Measurements from ENCODE around the gene DNAH8.
"Not testable (repeated sequence)": the region's sequence is repeated elsewhere in the genome, so short reads cannot be mapped to it uniquely, and the experiment has no call there.

Gene DNAH8

DNA sequence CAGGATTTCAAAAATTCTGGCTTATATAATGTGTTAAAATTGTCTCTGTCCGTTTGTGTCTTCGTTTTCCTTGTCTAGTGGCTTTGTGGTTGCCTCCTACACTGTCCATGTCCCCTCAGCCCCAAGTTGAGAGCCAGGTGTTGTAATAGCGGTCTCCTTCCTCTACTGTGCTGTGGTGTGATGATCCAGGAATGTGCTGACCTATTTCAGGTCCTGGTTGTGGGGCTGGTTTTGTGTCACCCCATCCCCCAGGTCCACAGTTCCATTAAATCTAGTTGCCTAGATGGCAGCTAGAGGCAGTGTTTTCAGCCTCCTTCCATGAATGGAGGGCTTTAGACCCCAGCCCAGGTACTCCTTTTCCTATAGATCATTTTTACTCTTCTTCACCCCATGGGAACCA lies 128.7 kb downstream of the DNAH8 start:
- no peak for DNase-seq (ENCODE audit: low spot score)

DNA sequence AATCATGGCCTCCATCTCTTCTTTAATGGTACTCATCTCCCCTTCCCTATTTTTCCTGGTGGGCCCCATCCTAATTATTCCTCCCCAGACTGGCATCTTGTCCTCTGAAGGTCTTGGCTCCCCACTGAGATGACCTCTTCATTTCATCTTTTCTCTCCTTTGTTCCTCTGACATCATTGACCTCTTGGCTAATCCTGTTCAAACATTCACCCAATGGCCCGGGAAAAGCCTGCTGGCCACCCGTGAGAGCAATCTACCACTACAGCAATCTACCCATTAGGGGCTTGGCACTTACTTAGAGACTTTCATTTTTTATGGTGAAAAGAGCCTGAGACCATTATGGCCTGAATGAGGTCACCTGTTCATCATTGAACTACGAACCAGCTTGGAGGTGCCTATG lies 130.8 kb downstream of the DNAH8 start:
- DNase-seq (ENCODE audit: low spot score) = no peak

DNA sequence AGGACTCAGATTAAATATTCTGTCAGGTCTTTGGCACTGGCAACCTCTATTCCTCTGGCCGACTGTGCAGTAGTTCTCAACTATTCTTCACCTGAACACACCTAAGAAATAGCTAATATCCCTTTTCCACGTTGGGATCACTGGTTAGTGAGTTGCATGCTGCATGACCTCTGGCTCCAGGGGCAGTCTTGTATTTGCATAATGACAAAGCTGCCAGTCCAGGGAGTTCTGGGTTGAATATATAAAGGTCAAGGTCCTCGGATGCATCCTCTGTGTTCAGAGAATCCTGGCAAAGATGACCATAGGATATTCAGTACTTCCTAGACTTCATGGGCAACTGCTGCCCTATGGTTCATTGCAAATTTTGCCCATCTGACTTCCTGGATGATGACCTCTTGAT lies 131.2 kb downstream of the DNAH8 start:
- DNase-seq (ENCODE audit: low spot score) = no peak

DNA sequence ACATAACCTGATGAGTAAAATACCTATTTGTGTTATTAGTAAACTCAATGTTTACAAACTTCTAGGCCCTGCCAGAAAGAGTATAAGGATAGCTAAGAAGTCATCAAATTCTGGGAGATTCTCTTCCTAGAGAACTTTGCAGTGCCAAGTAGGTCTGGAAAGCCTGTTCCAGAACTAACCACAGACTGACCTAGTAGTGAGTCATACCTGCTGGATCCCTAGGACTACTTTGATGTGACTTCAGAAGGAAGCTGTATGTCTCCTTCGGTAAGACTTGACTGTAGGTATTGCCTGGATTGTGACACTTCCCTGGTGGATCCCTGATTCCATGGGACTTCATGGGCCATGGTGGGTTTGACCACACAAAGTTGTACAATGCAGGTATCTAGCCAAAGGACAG lies 131.7 kb downstream of the DNAH8 start:
- DNase-seq (ENCODE audit: low spot score) = no peak

DNA sequence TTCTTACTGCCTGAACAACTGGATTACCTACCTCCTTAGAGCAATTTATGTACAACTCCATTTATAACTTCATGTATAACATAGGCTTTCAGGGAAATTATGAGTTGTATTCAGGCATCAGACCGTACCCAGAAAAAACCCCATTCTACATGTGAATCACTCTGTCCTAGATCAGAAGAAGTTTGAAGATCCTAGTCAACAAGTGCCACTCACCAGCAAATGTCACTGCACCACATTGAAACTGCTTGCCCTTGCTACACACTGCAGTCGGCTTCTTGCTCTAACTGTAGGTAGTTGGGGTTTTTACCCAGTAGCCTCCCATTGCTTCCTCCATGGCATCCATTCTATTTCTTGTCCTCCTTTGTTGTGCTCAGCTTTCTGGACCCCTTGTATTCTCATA lies 132.4 kb downstream of the DNAH8 start:
- no peak for DNase-seq (ENCODE audit: low spot score)

DNA sequence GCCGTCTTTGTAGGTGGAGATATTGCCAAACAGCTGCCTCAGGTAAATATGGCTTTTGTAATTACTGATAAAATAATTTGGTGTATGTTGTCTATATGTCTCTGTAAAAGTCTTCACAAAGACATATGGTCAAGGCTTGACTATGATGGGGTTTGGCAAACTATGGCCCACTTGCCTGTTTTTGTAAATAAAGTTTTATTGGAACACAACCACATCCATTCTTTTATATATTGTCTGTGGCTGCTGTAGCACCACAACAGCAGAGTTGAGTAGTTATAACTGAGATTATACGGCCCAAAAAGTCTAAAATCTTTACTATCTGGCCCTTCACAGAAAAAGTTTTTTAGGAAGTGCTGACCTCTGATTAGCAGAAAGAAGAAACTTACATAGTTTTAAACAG lies 133.6 kb downstream of the DNAH8 start:
- no peak for DNase-seq (ENCODE audit: low spot score)

DNA sequence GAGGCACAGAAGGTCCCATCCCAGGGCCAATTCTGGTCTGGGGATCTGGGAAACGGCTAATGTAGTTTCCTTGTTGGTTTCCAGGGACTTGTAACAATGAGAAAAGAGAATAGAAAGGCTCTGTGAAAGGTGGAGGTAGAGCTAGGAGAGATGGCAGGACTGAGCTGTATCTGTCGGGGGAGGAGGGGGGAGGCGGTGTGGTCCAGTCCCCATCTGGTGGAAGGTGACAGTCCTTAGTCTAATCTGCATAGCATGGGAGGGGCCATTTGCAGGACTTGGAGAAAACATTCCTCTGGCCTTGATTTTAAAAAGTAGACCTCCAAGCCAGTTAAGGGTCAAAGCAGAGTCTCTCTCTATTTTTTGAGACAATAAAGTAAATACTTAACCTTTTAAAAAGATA lies 137.1 kb downstream of the DNAH8 start:
- DNase-seq (ENCODE audit: low spot score) = no peak

DNA sequence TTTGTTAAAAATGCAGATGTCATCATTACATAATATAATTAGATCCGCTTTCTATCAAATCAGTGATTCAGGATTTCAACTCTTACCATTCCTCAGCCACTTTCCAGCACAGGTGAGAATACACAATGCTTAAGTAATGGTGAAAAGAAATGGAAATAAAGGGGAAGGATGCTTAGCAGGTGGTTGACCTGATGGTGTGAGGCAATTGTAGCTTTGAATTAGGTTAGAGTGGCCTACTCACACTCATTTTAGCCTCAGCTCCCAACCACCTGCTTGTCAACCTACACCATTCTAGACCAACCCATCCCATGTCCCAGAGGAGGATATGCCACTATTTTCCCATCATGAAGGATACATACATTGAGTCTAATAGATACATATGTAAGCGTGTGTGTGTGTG lies 138.1 kb downstream of the DNAH8 start:
- no peak for DNase-seq (ENCODE audit: low spot score)

DNA sequence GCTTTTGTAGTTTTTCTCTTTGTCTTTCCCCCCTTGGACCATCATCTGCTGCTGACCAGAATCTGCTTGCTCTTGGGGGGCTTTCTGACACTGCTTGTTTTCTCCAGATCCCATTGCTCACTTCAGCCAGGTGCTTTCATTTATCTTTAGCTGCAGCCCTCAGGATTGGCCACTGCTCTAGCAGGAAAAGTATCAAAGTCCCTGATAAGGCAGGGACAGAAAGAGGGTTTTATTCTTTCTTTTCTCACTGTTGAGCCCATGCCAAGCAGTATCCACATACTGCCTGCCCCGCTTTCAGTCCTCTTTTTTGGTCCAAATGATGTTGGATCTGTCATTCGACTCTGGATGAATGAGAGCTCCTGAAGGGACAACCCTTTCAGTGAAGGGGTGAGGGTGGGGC lies 141.4 kb downstream of the DNAH8 start:
- no peak for DNase-seq (ENCODE audit: low spot score)

DNA sequence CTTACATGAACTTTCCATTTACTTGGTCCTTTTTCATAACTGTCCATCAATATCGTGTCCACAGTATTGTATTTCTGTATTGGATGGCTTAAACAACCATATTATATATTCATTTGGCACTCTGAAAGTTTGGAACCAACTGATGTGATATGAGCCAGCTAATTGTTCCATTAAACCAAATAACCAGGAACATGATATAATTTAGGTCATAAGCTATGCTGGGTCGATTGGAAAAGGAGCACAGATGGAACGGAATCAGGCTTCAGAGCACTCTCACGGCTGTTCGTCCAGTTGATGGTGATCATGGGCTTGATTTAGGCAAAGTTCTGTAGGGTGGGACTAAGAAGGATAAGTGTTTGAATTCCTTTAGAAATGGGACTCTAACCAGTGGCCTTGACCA lies 142.7 kb downstream of the DNAH8 start:
- DNase-seq (ENCODE audit: low spot score) = no peak

DNA sequence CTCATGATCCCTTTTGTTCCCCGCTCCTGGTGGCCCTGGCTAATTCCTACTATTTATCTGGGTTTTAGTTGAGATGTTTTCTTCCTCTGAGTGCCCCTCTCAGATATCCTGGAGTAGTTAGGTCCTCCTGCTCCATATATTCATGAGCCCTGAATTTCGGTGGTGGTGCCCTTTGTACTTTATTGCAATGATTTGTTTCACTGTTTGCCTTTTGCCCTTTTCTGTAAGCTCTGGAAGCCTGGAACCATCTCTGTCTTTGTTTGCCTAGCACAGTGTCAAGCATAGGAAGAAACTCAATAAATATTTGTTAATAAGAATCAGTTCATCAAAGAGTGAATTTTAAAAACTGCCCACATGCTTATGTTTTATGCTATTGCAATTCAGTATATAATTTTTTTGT lies 144.9 kb downstream of the DNAH8 start:
- no peak for DNase-seq (ENCODE audit: low spot score)

DNA sequence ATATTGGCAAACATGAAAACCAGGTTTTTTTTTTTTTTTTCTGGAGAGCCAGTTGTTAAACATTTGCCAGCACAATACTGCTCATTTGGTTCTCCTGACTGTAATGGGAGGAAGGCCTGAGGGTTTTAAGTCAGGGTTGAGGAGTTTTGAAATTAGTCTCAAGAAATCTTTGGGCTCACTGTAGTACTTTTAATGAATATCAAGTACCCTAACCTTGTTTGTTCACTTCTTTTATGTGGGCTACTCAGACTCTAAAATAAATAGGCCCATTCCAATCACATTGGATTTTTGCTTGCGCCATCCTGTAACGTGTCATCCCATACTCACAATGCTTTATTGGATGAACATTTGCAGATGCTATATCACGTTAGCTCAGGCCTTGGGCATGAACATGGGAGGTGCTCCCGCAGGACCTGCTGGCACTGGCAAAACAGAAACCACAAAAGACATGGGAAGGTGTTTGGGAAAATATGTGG lies 146.9 kb downstream of the DNAH8 start:
- DNase-seq (ENCODE audit: low spot score) = no peak

DNA sequence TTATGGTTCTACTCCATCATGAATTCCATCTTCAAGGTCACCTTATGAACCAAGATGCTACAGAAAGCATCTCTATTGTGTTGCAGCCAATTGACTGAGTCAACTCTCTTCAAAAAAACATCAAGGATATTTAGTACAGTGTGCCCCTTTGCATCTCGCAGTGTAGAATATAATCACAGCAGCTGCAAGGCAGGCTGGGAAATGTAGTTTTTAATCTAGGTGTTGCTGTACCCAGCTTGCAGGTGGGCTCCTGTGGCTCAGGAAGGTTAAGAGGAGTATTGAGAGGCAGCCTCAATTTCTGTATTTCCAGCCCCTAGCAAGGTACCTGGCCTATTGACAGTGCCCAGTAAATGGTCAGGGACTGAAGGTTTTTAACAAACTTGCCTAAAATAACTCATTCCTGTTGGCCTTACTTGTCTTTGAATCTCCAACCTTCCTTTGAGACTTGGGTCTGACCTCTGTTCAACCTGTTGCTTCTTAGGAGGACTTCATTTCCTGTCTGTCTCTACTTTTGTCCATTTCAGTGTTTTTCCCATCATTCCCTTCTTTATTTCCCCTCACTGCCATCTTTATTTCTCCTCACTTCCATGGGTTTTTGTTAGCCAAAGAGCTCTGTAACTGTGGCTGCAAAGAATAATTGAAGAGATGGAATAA lies 150.5 kb downstream of the DNAH8 start:
- DNase-seq (ENCODE audit: low spot score) = no peak

DNA sequence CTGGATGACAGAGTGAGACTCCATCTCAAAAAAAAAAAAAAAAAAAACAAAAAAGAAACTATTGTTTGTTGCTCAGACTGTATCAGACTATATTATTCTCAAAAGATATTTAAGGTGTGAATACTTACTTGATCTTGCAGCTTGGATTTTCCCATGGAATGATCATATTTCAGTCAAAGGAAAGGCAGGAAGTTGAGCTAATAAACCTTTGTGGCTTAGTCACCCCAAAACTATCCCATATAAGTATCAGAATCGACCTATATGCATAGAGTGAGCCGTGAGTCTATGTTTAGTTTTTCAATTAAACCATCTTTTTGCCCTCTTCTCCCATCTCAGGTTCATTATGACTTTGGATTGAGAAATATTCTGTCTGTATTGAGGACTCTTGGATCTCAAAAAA lies 152.6 kb downstream of the DNAH8 start:
- no peak for DNase-seq (ENCODE audit: low spot score)

DNA sequence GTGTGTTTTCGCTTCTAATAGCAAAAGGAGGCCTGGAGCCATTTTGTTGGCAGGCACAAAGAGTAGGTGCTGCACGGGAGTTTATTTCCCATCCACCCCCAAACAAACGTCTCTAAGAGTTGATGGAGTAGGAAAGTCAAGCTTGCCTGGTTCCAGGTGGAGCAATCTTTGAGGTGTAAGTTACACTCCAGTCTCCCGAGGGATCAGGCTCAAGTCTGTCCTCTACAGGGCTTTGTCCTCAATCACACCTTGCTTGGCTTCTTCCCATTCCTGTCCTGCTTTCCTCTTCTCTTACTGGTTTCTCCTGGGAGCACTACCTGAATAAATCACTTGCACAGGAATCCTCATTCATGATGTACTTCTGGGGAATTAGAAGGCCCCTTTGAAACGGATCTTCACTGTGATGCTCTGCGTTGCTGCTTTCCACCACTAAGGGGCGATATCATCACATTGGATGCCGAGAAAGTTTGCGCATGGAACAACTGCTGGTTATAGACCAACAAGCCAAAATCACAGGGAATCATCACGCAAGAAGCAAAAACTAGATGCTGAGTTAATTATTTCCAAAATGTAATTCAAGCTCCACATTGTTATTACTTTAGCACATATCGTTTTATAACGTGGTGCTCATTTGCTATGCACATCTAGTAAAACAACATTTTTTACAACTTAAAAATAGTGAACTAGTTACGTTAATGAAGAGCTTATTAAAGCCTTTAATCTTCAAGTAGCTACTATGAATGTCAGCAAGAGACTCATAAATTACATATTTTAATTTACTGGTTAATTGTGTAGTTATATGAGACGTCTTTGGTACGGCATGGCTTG lies 156.8 kb downstream of the DNAH8 start:
- peak; percentile 70 for DNase-seq (ENCODE audit: low spot score)

DNA sequence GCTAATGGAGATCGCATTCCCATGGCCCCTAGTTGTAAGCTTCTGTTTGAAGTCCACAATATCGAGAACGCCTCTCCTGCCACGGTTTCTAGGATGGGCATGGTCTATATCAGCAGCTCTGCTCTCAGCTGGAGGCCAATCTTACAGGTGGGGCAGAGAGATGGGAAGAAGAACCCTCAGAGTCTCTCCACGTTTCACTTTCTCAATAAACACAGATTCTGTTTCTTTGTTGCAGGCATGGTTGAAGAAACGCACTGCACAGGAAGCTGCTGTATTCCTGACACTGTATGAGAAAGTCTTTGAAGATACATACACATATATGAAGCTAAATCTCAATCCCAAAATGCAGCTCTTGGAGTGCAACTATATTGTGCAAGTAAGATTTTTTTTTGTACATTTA lies 157.9 kb downstream of the DNAH8 start:
- DNase-seq (ENCODE audit: low spot score) = no peak

DNA sequence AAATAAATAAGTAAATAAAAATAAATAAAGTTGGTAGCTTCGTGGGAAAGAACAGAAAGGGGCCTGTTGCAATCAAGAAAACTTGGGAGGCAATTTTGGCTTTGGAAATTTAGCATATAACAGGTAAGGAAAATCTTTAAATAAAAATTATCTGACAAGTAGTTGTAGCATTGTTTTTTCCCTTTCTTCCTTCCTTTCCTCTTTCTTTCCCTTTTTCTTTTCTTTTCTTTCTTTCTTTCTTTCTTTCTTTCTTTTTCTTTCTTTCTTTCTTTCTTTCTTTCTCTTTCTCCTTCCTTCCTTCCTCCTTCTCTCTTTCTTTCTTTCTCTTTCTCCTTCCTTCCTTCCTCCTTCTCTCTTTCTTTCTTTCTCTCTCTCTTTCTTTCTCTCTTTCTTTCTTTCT lies 158.7 kb downstream of the DNAH8 start:
- not testable (repeated sequence) for DNase-seq (ENCODE audit: low spot score)

DNA sequence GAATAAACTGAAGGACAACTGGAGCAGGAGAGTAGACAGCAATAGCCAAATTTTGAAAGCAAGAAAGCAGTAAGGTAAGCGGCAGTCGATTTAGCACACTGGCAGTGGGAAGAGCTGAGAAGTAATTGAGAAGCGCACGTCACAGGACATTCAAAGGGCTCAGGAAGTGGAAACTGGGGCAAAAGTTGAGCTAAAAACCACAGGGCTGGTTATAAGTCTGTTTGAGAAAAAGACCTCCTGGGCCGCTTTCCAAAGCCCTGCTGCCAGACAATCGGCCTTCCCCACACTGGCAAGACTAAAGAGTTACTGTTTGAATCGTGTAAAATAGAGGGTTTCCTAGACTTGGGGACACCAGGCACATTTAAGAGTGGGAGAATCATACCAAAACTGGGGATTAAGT lies 161.4 kb downstream of the DNAH8 start:
- DNase-seq (ENCODE audit: low spot score) = peak; percentile 83

DNA sequence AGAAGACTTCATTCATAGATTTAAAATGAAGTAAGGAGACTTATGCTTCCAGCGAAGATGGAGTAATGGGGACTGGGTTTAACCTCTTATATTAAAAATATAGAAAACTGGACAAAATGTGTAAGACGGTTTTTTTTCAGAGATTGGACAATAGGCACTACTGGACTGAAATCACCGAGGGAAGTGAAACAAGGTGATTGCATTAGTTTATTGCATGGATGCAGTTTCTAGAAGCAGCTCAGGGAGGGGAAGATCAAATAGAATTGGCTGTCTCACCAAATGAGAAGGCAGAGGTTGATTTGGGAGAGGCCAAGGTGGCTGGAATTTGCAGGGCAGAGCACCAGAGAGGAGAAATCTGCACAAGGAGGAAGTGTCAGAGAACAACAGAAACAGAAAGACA lies 162.6 kb downstream of the DNAH8 start:
- no peak for DNase-seq (ENCODE audit: low spot score)

DNA sequence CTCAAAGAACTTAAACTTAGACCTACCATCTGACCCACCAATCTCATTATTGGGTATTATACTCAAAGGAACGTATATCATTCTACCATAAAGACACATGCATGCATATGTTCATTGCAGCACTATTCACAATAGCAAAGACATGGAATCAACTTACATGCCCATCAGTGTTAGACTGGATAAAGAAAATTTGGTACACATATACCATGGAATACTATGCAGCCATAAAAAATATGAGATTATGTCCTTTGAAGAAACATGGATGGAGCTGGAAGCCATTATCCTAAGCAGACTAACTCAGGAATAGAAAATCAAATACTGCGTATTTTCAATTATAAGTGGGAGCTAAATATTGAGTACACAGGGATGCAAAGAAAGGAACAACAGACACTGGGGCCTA lies 167.0 kb downstream of the DNAH8 start:
- no peak for DNase-seq (ENCODE audit: low spot score)

DNA sequence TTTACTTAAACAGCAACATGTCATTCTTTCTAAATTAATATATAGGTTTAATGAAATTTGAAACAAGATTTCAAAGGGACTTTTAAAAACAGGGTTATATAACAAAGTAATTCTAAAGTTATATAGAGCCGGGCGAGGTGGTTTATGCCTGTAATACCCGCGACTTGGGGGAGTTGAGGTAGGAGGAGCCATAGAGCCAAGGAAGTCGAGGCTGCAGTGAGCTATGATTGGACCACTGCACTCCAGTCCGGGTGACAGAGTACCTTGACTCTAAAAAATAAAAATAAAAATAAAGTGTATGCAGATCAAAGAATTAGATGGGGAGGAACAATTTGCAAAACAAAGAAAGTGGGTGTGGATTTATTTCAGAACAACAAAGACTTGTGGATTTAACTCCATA lies 182.4 kb downstream of the DNAH8 start:
- DNase-seq (ENCODE audit: low spot score) = no peak

DNA sequence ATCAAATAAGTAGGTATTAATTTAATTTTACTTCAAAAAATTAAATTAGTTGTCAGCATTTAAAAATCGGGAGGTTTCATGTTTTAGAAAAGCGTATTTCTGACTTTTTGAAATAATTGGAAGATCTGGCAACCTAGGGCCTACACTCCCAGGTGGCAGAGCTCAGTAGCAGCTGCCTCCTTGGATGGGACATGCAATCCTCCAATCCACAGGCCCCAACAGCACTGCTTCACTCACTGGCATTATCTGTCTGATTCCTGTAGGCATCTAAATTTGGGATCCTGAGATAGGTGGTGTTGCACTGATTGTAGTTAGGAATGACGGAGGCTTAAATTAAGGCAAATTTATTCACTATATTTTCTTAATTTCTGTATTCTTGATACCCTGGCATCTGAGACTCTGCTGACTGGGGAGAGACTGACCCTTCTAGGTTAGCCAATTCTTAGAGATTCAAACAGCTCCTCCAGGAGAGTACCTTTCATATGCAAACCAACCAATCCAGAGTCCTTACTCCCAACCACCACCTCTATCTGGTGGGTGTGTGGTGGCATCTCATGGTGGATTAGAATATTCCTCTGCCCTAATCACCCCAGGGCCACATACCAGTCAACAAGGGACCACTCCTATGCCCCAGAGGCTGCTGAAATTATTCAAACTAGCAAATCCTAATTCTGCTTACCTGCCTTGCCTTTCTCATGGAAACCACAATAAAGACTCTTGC lies 186.9 kb downstream of the DNAH8 start:
- no peak for DNase-seq (ENCODE audit: low spot score)

DNA sequence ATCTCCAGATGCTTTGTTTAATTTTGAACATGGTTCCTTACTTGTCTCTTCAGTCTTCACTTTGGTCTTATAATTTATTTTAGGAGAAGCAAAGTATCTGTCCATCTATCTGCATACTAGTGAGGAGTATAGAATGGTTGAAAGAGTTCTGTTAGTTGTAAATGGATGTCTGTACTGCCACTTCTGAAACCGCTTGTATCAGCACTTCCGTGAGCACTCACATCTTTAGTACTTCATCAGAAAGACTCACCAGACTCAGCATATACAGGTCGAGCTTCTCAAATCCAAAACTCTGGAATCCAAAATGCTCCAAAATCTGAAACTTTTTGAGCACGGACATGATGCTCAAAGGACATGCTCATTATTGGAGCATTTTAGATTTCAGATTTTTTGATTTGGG lies 191.5 kb downstream of the DNAH8 start:
- DNase-seq (ENCODE audit: low spot score) = no peak

All from Ammon's horn (tissue), 1 donor.